T-helper 9 cell (primary cell): ENCODE data around the gene FAM3A.

ENCODE experiments used
- DNase-seq: peaks from one replicate; pipeline ENCODE4 v3.0.0-alpha.2; 2020

The FAM3A gene

DNA sequence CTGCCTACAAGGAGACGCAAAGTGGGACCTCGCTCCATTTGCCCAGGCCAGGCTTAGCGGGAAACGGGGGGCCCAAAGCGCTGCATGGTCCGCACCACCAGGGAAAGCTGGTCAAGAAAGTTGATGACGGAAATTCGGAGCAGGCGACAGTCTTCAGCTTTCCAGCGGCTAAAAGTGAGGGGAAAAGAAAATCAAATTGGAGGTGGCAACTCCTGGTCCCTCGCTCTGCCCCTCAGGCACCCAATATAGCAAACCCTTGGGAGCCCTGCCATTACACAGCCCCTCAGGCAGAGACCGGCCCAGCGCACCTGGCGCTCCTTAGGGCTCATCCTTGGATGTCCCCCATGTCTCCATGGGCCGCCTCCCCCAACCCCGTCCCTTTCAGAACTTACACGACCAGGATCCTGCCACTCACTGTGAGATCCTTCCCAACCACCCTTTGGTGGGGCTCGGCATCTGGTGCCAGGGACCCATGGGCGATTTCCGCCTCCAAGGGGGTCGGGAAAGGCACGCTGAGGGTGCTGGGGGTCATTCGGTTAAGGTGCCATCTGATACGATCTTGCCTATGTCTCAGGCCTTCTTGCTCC is 38.0 kb downstream of the FAM3A start:
- no peak for DNase-seq

DNA sequence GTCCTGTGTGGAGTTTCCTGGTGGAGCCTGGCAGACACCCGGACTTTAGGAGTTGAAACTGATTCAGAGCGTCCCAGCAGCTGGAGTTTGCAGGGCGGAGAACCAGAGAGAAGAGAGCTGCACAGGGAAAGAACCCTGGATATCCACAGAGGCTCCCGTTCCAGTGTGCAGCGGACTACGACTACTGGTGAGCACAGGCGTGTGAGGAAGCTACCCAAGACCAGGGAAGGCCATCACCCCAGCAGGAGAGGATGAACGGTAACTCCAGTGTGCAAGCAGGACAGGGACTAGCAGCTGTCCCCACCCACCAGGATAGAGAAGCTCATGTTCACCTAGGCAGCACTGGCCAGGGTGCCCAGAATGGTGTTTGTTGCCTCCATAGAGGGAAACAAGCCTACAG is 39.2 kb downstream of the FAM3A start:
- no peak for DNase-seq

DNA sequence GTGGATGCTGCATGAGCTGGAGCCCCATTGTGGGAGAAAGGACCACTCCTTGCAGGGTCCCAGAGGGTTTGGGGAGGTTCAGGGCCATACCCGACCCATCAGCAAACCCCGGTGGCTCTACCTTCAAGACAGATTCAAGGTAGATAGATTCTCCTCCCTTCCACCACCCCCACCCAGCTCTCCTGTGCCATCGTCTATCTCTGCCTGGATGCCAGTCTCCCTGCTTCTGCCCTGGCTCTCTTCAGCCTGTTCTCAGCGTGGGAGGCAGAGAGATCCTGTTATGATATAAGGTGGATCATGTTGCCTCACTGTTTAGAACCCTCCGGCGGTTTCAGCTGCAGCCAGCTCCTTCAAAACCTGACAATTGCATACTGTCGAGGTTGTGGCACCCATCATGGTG is 42.3 kb downstream of the FAM3A start:
- no peak for DNase-seq

DNA sequence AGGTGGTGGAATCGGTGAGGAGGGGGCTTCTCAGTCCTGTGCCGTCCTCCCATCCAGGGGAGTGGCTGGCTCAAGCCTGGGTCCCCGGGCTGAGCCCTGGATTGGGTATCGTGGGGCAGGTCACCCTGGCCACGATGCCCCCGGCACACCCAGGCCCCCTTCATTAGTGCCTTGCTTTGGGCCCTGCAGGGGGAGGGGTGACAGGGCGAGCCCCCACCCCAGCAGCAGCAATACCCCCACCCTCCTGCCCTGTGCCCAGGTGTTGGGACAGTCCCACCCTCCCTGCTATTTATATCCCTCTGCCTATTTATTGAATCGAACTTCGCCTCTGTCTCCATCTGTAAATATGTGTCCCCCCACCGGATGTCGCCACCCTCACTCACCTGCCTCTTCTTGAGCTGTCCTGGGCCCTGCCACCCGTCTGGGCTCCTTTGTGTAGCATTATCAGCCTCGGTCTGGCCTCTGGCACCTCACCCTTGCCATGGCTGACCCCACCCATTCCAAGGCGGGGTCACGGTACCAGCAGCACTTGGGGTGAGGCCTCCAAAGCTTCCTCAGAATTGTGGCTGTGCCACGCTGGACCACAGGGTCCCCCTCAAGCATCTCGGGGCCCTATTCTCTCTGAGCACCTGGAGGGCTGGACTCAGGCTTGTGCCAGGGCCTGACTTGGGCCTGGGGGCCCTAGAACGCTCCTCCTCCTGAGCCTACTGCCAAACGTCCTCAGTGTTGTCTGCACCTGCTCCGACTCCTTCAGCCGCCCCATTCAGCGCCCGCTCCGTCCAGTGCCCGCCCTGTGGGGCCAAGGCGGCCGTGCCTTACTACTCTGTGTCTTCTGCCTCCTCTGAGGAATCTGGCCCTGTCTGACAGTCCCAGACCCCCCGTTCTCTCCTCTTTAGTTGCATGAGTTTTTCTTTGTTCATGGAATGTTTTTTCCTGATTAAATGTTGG is 43.1 kb downstream of the FAM3A start:
- DNase-seq = no peak

DNA sequence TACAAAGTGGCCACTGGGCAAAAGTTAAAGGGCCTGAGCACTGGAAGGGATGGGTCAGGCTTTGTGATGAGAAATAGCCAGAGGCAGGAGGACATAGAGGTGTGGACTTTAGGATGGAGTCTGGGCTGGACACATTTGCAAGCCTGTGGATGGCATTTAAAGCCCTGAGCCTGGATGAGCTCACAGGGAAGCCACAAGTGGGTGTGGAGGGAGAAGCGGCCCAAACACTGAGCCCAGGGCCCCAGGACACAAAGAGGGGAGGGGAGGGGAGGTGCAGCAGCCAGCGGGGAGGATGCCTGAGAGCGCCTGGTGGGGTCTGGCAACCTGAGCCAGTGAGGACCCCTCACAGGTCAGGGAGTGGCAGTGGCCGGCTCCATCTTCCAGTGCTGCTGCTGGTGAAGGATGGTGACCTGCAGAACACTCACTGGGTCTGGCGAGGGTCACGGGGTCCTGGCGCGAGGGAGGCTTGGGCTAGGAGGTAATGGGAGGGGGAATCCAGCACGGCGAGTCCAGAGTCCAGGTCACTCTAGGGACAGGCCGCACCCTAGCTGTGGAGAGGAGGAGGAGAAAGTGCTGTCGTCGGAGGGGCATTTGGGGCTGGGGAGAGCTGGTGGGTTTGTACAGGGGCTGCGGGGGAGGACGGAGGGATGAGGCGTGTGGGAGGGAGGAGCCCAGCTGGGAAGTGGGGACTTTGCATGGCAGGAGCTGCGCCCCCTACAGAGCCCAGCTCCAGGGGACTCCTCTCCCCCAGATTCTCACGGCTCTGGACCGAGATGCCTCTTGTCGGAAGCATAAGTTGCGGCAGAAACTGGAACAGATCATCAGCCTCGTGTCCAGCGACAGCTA is 44.0 kb downstream of the FAM3A start:
- no peak for DNase-seq

DNA sequence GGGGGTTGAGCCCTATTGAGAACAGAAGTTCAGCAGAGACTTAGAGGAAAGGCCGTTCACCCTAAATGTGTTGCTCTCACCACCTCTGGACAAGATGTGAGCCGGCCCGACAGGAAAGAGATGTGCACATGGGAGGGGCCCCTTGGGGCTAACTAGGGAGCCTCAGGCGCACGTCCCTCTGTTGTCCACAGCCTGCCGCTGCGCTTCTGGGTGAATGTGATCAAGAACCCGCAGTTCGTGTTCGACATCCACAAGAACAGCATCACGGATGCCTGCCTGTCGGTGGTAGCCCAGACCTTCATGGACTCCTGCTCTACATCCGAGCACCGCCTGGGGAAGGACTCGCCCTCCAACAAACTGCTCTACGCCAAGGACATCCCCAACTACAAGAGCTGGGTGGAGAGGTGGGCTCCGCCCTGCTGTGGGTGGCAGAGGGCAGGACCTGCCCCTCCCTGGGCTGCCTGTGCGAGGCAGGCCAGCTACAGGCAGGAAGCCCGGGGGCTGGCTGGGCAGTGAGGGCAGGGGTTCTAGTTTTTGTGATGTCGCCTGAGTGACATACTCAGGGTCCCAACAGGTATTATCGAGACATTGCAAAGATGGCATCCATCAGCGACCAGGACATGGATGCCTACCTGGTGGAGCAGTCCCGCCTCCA is 45.0 kb downstream of the FAM3A start:
- no peak for DNase-seq

DNA sequence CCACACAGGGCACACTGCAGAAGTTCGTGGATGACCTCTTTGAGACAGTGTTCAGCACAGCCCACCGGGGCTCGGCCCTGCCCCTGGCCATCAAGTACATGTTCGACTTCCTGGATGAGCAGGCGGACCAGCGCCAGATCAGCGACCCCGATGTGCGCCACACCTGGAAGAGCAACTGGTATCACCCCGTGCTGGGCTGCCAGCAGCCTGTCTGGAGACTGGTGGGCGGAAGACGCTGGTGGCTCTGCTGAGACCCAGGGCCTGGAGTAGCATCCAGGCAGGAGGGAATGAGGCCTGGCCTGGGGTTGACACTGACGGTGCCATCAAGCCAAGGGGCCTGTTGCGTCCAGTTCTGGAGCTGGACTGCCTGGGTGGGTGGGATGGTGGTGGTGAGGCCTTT is 45.6 kb downstream of the FAM3A start:
- no peak for DNase-seq

DNA sequence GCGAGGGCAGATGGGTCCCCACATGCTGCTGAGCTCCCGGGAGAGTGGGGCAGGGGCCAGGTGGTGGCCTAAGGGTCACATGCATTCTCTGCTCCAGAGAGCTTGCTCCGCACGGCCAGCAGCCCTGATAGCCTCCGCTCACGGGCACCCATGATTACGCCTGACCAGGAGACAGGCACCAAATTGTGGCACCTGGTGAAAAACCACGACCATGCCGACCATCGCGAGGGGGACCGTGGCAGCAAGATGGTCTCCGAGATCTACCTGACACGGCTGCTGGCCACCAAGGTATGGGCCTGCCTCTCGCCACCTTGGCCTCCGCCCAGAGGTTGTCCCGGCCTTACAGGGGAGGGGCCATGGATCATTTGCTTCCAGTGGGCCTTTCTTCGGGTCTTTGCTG is 46.2 kb downstream of the FAM3A start:
- no peak for DNase-seq

DNA sequence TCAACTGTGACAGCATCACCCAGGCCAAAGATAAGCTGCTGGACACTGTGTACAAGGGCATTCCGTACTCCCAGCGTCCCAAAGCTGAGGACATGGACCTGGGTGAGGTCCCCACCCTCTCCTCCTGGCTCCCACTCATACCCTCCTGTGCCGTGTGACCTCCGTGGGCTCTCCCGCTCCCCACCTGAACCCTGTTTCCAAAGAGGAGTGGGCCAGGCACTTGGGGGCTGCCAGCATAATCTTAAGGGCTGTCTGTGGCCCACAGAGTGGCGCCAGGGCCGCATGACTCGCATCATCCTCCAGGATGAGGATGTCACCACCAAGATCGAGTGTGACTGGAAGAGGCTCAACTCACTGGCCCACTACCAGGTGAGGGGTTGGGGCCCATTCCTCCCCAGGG is 46.9 kb downstream of the FAM3A start:
- DNase-seq = no peak

DNA sequence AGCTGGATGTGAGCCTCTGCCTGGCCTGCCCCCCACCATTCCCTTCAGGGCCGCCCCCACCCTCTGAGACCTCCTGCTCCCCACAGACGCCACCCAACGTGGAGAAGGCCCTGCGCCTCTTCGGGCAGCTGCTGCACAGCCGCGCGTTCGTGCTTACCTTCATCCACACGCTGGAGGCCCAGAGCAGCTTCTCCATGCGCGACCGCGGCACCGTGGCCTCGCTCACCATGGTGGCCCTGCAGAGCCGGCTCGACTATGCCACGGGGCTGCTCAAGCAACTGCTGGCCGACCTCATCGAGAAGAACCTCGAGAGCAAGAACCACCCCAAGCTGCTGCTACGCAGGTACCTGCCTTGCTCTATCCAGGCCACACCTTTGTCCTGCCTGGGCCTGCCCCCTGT is 47.8 kb downstream of the FAM3A start:
- no peak for DNase-seq

DNA sequence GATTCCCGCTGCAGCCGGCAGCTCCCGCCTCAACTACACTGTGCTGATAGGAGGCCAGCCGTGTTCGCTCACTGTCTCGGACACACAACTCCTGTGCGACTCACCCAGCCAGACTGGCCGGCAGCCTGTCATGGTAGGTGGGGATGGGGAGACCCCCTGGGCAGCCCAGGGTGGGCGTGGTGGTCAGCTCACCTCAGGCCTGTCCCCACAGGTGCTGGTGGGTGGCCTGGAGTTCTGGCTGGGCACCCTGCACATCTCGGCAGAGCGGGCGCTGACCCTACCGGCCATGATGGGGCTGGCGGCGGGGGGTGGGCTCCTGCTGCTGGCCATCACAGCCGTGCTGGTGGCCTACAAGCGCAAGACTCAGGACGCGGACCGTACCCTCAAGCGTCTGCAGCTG is 48.5 kb downstream of the FAM3A start:
- no peak for DNase-seq

DNA sequence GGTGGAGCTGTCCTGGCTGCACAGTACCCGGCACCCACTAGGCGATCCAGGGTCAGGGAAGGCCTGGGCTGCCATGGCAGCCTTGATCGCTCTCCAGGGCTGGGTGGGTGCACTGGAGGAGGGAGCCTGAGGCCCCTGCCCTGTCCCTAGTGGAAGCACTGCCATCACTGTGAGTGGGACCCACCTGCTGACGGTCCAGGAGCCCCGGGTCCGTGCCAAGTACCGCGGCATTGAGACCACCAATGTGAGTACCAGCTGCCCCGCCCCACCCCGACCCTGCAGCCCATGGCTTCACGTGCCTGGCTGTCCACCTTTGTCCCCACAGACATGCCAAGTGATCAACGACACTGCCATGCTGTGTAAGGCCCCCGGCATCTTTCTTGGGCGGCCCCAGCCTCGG is 49.1 kb downstream of the FAM3A start:
- no peak for DNase-seq

DNA sequence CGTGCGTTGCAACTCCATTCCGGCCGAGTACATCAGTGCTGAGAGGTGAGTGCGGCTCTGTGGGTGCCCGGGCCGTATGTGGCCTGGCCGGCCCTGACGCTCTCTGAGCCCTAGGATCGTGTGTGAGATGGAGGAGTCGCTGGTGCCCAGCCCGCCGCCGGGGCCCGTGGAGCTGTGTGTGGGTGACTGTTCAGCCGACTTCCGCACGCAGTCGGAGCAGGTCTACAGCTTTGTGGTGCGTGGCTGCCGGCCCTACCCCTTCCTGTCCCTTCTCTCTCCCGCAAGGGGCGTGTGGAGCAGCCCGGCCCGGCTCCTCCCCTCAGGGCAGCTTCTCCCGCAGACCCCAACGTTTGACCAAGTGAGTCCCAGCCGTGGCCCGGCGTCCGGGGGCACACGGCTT is 50.0 kb downstream of the FAM3A start:
- DNase-seq = no peak

DNA sequence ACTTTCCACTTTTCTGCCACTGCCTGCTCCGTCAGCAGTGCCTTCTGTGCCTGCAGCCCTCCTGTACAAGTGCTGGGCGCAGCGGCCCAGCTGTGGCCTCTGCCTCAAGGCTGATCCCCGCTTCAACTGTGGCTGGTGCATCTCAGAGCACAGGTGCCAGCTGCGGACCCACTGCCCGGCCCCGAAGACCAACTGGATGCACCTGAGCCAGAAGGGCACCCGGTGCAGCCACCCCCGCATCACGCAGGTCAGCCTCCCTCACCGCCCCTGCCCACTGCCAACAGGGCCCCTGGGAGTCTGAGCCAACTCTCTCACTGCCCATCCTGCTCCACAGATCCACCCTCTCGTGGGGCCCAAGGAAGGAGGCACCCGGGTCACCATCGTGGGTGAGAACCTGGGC is 50.4 kb downstream of the FAM3A start:
- DNase-seq = no peak

DNA sequence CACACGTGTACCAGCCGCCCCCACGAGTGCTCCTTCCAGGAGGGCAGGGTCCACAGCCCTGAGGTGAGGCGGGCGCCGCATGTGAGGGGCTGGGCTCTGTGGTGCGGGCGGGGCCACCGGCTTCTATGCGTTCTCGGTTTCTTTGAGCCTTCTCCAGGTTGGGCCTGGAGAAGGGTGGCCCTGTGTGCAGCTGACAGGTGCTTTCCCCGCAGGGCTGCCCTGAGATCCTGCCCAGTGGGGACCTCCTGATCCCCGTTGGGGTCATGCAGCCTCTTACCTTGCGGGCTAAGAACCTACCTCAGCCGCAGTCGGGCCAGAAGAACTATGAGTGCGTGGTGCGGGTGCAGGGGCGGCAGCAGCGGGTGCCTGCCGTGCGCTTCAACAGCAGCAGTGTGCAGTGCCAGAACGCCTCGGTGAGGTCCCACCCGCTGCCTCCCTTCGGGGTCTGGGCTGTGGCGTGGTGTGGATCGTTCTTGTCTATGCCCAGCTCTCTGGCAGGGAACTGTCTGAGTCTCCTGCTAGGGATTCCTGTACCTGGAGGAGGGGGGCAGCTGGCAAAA is 51.1 kb downstream of the FAM3A start:
- DNase-seq = no peak

DNA sequence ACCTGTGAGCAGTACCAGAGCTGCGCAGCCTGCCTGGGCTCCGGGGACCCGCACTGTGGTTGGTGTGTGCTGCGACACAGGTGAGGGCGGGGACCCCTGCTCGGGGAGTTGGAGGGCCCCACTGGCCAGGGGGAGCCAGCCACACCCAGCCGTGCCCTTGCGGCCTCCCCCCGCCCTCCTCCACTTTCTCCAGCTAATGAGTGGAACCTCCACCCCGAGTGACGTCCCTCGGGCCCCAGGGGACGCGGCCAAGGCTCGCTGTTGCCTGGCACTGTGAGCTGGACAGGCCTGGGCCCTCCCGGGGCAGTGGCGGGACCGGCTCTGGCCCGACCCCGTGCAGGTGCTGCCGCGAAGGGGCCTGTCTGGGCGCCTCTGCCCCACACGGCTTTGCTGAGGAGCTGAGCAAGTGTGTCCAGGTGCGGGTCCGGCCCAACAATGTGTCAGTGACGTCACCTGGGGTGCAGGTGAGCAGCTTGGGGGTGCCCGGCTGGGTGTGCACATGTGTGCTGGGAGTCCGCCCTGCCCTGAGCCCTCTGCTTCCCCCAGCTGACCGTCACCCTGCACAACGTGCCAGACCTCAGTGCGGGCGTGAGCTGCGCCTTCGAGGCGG is 52.3 kb downstream of the FAM3A start:
- DNase-seq = no peak

DNA sequence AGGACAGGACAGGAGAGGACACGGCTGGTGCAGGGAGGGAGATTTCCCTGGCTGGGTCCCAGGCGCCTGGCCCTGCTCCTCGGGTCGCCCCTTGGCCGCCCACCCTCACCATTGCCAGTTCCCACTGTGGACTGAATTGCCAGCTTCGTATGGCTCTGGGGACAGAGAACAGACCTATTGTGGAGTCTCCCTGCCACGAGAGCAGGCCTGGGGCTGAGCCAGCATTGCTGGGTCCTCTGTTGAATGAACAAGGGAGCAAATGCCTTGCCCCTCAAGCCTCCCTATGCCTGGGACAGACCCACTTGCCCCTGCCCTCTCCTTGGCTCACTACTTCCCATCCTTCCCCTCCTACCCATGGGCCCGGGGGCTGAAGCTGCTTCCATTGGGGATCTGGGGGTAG is 53.6 kb downstream of the FAM3A start:
- no peak for DNase-seq

DNA sequence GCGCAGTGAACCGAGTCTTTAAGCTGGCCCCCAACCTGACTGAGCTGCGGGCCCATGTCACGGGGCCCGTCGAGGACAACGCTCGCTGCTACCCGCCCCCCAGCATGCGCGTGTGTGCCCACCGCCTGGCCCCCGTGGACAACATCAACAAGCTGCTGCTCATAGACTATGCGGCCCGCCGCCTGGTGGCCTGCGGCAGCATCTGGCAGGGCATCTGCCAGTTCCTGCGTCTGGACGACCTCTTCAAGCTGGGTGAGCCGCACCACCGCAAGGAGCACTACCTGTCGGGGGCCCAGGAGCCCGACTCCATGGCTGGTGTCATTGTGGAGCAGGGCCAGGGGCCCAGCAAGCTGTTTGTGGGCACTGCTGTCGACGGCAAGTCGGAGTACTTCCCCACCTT is 55.7 kb downstream of the FAM3A start:
- DNase-seq = no peak

DNA sequence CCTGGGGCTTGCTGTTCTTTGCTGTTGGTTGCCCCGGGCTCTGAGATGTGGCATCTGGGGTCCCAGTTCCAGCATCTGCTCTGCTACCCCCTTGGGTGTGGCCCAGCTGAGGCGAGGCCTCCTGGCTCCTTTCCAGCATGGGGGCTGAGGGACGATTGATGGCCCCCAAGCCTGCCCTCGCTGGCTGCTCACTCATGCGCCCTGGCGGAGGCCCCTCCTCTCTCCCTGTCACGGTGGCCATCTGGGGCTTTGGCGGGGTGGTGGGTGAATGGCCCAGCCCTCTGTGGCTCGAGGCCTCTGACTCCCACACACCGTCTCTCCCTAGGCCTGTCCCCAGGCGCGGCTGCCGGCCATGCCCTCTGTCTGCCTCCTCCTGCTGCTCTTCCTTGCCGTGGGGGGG is 56.2 kb downstream of the FAM3A start:
- DNase-seq = no peak

DNA sequence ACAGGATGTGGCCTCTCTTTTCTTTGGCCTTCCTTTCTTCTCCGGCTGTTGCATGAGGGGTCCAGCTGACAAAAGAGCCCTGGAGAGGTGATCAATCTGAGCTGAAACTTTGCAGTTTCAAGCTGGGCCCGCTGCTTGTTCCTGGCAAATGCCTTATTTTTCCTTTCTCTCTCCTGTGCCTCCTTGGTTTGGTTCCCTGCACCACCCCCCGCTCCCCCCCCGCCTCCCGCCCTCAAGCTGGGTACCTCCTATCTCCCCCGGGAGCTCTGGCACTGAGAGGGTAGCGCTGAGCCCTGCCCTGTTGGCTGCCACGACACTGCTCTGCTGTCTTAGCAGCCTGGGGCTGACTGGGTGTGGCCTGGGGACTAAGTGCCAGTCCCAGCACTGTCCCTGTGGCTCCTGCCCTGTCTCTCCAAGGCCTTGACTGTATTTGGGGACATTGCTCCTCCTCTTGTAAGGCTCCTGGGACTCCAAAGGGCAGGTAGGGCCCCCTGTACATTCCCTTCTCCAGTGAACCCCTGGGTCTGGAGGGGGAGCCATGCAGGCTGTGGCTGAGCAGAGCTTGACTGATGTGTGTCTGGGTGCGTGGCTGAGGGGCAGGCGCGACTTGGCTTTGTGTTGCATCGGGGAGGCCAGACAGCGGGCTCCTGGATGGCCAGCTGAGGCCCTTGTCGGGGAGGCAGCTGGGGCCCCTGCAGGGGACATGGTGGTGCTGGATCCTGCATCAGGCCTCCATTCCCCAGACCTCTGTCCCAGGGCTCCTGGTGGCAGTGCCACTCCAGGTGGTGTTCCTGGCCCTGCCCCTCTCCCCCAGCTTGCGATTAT is 56.9 kb downstream of the FAM3A start:
- no peak for DNase-seq
